DOHH2 (cell line): Measurements from ENCODE around the gene IMMP2L.

Source experiments
- EZH2phosphoT487 ChIP-seq: fragments of 200-600 bp; sonication (generic); IDR thresholded peaks from 2 replicates; pipeline ENCODE4 v1.6.1; 2017; ENCODE audit warnings: borderline replicate concordance, mild to moderate bottlenecking, antibody characterized with exemption, low read length, moderate library complexity, mixed read lengths
- TF ChIP-seq, protein P1 (sequence below): fragments of 200-600 bp; sonication (generic); IDR thresholded peaks from one replicate; pipeline ENCODE4 v1.5.1; 2014; ENCODE audit warnings: antibody characterized with exemption, mild to moderate bottlenecking, low read depth, low read length; ENCODE audit not compliant: poor library complexity, severe bottlenecking

DNA sequence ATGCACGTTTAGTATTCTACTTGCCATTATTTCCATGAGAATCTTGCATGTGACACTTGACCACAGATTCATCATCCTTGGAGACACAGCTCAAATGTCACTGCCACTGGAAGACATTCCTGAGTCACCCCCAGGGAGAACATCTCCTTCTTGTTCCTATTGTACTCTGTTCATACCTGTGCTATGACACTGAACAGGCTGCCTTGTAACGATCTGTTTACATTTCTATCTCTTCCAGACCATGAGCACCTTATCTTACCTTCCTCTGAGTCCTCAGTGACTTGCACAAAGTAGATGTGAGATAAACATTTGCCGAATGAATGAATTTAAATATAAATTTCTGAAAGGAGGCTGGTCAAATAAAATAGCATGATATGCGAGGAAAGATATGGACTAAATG, 803.2 kb downstream of the IMMP2L start:
- TF ChIP-seq, protein P1, sequence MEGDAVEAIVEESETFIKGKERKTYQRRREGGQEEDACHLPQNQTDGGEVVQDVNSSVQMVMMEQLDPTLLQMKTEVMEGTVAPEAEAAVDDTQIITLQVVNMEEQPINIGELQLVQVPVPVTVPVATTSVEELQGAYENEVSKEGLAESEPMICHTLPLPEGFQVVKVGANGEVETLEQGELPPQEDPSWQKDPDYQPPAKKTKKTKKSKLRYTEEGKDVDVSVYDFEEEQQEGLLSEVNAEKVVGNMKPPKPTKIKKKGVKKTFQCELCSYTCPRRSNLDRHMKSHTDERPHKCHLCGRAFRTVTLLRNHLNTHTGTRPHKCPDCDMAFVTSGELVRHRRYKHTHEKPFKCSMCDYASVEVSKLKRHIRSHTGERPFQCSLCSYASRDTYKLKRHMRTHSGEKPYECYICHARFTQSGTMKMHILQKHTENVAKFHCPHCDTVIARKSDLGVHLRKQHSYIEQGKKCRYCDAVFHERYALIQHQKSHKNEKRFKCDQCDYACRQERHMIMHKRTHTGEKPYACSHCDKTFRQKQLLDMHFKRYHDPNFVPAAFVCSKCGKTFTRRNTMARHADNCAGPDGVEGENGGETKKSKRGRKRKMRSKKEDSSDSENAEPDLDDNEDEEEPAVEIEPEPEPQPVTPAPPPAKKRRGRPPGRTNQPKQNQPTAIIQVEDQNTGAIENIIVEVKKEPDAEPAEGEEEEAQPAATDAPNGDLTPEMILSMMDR = no peak
- no peak for TF ChIP-seq EZH2phosphoT487
